DMS53 treated with DMSO at 0.1 percent for 48 hours (cell line): ENCODE results near the gene RNF39.

Source experiments
- DNase-seq: peaks from one replicate; lab custom pipeline; 2025; ENCODE audit not compliant: unreplicated experiment; lab: John Stamatoyannopoulos, UW

Gene RNF39

GRCh38 chr6:30020626-30021025 is 54.9 kb downstream of the RNF39 start:
- DNase-seq, result no peak
